ENCODE measurements around the gene GDPD5. TPM values are rescaled to one million over a fixed set of nuclear protein-coding genes. Genes with fewer than 3 reads are reported as not detected.

Gene GDPD5
- total and polyA plus RNA-seq, 2 donors (not counting 1 experiment from before 2014, with no cell fraction given): 59.1 to 102 TPM

DNA sequence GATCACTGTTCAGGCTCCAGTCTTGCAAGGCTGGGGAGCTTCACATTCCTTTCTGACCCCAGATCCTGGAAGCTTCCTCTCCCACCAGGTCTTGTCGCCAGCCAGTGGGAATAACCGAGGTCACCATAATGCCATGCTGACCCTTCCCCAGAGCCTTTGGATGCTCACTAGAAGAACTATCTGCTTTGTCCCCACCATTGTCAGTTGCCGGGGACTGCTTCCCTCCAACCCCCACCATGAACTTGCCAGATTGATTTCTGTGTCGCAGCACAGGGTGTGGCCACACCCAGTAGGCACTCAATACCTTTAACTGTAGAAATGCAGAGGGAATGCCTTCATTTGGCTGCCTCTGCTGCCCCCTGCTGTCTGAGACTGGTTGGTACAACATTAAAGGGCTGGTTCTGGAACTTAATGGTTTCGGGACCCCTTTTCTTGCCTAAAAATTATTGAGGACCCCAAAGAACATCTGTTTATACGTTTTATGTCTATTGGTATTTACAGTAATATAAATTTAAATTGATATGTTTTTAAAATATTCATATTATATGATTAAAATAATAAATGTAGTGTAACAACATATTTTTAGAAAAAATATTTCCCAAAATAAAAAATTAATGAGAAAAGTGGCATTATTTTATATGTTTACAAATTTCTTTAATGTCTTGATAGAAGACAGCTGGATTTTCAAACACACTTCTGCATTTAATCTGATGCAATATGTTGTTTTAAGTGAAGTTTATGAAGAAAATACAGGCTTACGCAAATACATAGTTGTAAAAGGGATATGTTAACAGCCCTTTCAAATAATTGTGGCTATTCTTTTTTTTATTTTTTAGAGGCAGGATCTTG lies 6.7 kb upstream of the GDPD5 start:
- Histone ChIP-seq H3K27ac (ENCODE audit: low read length in 2 of 2) (no peak overlapping the region), H2AFZ (ENCODE audit: insufficient read depth, low read depth, low read length, poor library complexity, severe bottlenecking) (peak overlapping the region; percentile 44), H3K9me3 (ENCODE audit: control extremely low read depth in 1 of 3, control insufficient read depth in 2 of 3, insufficient read depth in 1 of 3, low read length in 2 of 3) (peaks cover 0 to 2% (median 0%) of the 10 kb centered on the region in 3 donors), H3K36me3 (replicated peaks in 1 of 2; ENCODE audit: control extremely low read depth in 1 of 2, control insufficient read depth in 1 of 2, extremely low read depth in 1 of 2, insufficient read depth in 2 of 2, low read length in 1 of 2) (no peaks in the 10 kb centered on the region), H3K4me2 (replicated peaks; ENCODE audit: low read depth, low read length, poor library complexity, severe bottlenecking) (peak overlapping the region; percentile 40), H3K4me1 (ENCODE audit: control insufficient read depth in 2 of 2, insufficient read depth in 2 of 2, low read length in 2 of 2) (peaks cover 12 to 24% of the 10 kb centered on the region in 2 donors), H3K4me3 (ENCODE audit: control extremely low read depth in 1 of 5, extremely low read depth in 1 of 5, insufficient read depth in 1 of 5, low read depth in 2 of 5, low read length in 4 of 5) (no peak overlapping the region), H3K27me3 (replicated peaks in 1 of 4; ENCODE audit: control extremely low read depth in 1 of 4, control insufficient read depth in 3 of 4, insufficient read depth in 4 of 4, low read length in 3 of 4) (peaks cover 0 to 5% (median 3%) of the 10 kb centered on the region in 4 experiments), H3K9ac (ENCODE audit: low read length) (no peak overlapping the region), H4K20me1 (ENCODE audit: control insufficient read depth, insufficient read depth, low read length, poor library complexity, severe bottlenecking) (no peaks in the 10 kb centered on the region), H3K79me2 (ENCODE audit: control insufficient read depth, insufficient read depth, low read length) (no peaks in the 10 kb centered on the region)
- Mint-ChIP-seq H3K27ac (peak overlapping the region; percentile 0), H3K4me1 (peaks cover 36% of the 10 kb centered on the region), H3K27me3 (peaks cover 15% of the 10 kb centered on the region), H3K9me3 (ENCODE audit: insufficient read depth) (no peaks in the 10 kb centered on the region), H3K4me3 (no peak overlapping the region)
- ATAC-seq (ENCODE audit: low read depth): peak; percentile 72
- ChIA-PET CTCF (interaction anchor here (0.6 to 9.0 kb wide), 31 partner anchors 10 to 252 kb away, joined by 3 to 284 read pairs (median 4); no protein-coding TSS in a partner anchor), POLR2A (no interaction called here)
- intact Hi-C loops (cut with micrococcal nuclease): loop anchor here (1.0 kb wide), 2 partner anchors 124 to 144 kb away; no protein-coding TSS in a partner anchor
- TF ChIP-seq, protein P1, sequence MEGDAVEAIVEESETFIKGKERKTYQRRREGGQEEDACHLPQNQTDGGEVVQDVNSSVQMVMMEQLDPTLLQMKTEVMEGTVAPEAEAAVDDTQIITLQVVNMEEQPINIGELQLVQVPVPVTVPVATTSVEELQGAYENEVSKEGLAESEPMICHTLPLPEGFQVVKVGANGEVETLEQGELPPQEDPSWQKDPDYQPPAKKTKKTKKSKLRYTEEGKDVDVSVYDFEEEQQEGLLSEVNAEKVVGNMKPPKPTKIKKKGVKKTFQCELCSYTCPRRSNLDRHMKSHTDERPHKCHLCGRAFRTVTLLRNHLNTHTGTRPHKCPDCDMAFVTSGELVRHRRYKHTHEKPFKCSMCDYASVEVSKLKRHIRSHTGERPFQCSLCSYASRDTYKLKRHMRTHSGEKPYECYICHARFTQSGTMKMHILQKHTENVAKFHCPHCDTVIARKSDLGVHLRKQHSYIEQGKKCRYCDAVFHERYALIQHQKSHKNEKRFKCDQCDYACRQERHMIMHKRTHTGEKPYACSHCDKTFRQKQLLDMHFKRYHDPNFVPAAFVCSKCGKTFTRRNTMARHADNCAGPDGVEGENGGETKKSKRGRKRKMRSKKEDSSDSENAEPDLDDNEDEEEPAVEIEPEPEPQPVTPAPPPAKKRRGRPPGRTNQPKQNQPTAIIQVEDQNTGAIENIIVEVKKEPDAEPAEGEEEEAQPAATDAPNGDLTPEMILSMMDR (IDR thresholded peaks at IDR 0.05): peak; percentile 92
- TF ChIP-seq EZH2 (IDR thresholded peaks at IDR 0.05; ENCODE audit: borderline replicate concordance, insufficient read depth, low read depth, low read length, poor library complexity, severe bottlenecking): no peak
- DNase-seq: peak; percentile 84
- WGBS (ENCODE audit: insufficient coverage): 42% methylated on average over 4 of the region's 7 CpGs

DNA sequence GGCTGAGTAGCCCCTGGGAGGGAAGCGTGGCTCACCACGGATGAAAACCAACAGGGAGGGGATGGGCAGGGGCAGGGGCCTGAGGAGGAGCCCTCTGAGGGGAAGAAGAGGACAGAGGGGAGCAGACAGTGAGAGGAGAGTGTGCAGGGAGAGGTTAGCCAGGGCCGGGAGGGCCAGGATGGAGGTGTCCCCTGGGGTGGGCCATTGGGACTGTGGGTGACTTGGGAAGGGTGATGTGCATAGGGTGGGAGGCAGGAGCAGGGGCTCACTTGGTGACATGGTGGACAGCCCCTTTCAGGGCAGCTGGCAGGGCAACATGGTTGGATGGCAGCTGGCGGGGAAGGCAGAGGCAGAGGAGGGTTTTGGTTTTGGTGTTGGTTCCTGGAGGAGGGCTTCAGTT lies 5.6 kb upstream of the GDPD5 start:
- no peak overlapping the region for H3K4me3 ChIP-seq (ENCODE audit: control extremely low read depth in 1 of 5, extremely low read depth in 1 of 5, insufficient read depth in 1 of 5, low read depth in 2 of 5, low read length in 4 of 5)
- peaks cover 0 to under 1% (median 0%) of the 10 kb centered on the region in 3 donors for H3K9me3 ChIP-seq (ENCODE audit: control extremely low read depth in 1 of 3, control insufficient read depth in 2 of 3, insufficient read depth in 1 of 3, low read length in 2 of 3)
- no peak overlapping the region for H3K4me2 ChIP-seq (replicated peaks; ENCODE audit: low read depth, low read length, poor library complexity, severe bottlenecking)
- H3K9ac ChIP-seq (ENCODE audit: low read length): no peak overlapping the region
- Mint-ChIP-seq H3K4me1 (peaks cover 28% of the 10 kb centered on the region), H3K4me3 (no peak overlapping the region), H3K27ac (no peak overlapping the region), H3K27me3 (peaks cover 10% of the 10 kb centered on the region), H3K9me3 (ENCODE audit: insufficient read depth) (no peaks in the 10 kb centered on the region)
- H2AFZ ChIP-seq (ENCODE audit: insufficient read depth, low read depth, low read length, poor library complexity, severe bottlenecking): no peak overlapping the region
- no peaks in the 10 kb centered on the region for H3K79me2 ChIP-seq (ENCODE audit: control insufficient read depth, insufficient read depth, low read length)
- no peaks in the 10 kb centered on the region for H4K20me1 ChIP-seq (ENCODE audit: control insufficient read depth, insufficient read depth, low read length, poor library complexity, severe bottlenecking)
- TF ChIP-seq EZH2 (IDR thresholded peaks at IDR 0.05; ENCODE audit: borderline replicate concordance, insufficient read depth, low read depth, low read length, poor library complexity, severe bottlenecking): no peak
- CTCF ChIA-PET: interaction anchor here (0.6 to 9.0 kb wide), 22 partner anchors 10 to 251 kb away, joined by 3 to 284 read pairs (median 5); no protein-coding TSS in a partner anchor
- peaks cover 0 to 4% (median 2%) of the 10 kb centered on the region in 4 experiments for H3K27me3 ChIP-seq (replicated peaks in 1 of 4; ENCODE audit: control extremely low read depth in 1 of 4, control insufficient read depth in 3 of 4, insufficient read depth in 4 of 4, low read length in 3 of 4)
- peaks cover 4 to 17% of the 10 kb centered on the region in 2 donors for H3K4me1 ChIP-seq (ENCODE audit: control insufficient read depth in 2 of 2, insufficient read depth in 2 of 2, low read length in 2 of 2)
- no peak for DNase-seq
- H3K36me3 ChIP-seq (replicated peaks in 1 of 2; ENCODE audit: control extremely low read depth in 1 of 2, control insufficient read depth in 1 of 2, extremely low read depth in 1 of 2, insufficient read depth in 2 of 2, low read length in 1 of 2): no peaks in the 10 kb centered on the region
- 77% methylated on average over 4 of the region's 4 CpGs for WGBS (ENCODE audit: insufficient coverage)
- intact Hi-C loops (cut with micrococcal nuclease): no loop called here
- POLR2A ChIA-PET: interaction anchor here (1.2 kb wide), 1 partner anchor 87 kb away, joined by 7 read pairs; no protein-coding TSS in a partner anchor
- ATAC-seq (ENCODE audit: low read depth): no peak
- H3K27ac ChIP-seq (ENCODE audit: low read length in 2 of 2): no peak overlapping the region
